H1 (cell line): Measurements from ENCODE around the gene MATK.

ENCODE experiments used
- BCL11A ChIP-seq, 2 experiments: IDR thresholded peaks; one replicate each; pipeline ENCODE4 v1.6.1; 2011; ENCODE audit warnings: low read depth in 2 of 2, low read length in 2 of 2, mild to moderate bottlenecking in 2 of 2
- BRCA1 ChIP-seq: IDR thresholded peaks from 2 replicates; pipeline ENCODE4 v1.6.1; 2012; ENCODE audit warnings: low read depth, low read length, improper control_type of control experiment
- CTCF ChIP-seq, 3 experiments: IDR thresholded peaks; 1 replicate in 2 of 3; 2 replicates in 1 of 3; pipeline versions ENCODE4 v1.5.1 to v1.6.1; 2011; ENCODE audit warnings: low read length in 3 of 3, mild to moderate bottlenecking in 3 of 3, inconsistent platforms in 2 of 3, low read depth in 1 of 3, moderate library complexity in 1 of 3; ENCODE audit not compliant: insufficient read depth in 1 of 3; ENCODE audit errors: control extremely low read depth in 1 of 3
- EGR1 ChIP-seq: IDR thresholded peaks from 2 replicates; pipeline ENCODE4 v1.6.1; 2011; ENCODE audit warnings: low read depth, low read length, borderline replicate concordance
- EP300 ChIP-seq, 2 experiments: IDR thresholded peaks; 1 replicate in 1 of 2; 2 replicates in 1 of 2; pipeline ENCODE4 v1.6.1; 2011 to 2012; ENCODE audit warnings: low read depth in 2 of 2, low read length in 2 of 2, mild to moderate bottlenecking in 2 of 2, borderline replicate concordance in 1 of 2, inconsistent platforms in 1 of 2, moderate library complexity in 1 of 2
- EZH2 ChIP-seq: fragments of 200-600 bp; sonication (generic); IDR thresholded peaks from 2 replicates; pipeline ENCODE4 v1.7.1; 2012; ENCODE audit warnings: low read depth, mild to moderate bottlenecking, moderate library complexity, low read length, inconsistent platforms; ENCODE audit not compliant: severe bottlenecking
- POLR2A ChIP-seq, 2 experiments: IDR thresholded peaks; 1 replicate in 1 of 2; 2 replicates in 1 of 2; pipeline ENCODE4 v1.6.1; 2011; ENCODE audit warnings: low read depth in 2 of 2, low read length in 2 of 2, mild to moderate bottlenecking in 2 of 2; ENCODE audit errors: control extremely low read depth in 1 of 2
- RAD21 ChIP-seq, 2 experiments: IDR thresholded peaks in 1 of 2; conservative IDR thresholded peaks in 1 of 2; 2 replicates each; pipeline ENCODE4 v1.6.1; 2011; ENCODE audit warnings: low read depth in 2 of 2, low read length in 2 of 2, improper control_type of control experiment in 1 of 2, inconsistent platforms in 1 of 2, mild to moderate bottlenecking in 1 of 2, moderate library complexity in 1 of 2
- TAF1 ChIP-seq: IDR thresholded peaks from 2 replicates; pipeline ENCODE4 v1.6.1; 2011; ENCODE audit warnings: mild to moderate bottlenecking, low read depth, low read length
- TEAD4 ChIP-seq: IDR thresholded peaks from 2 replicates; pipeline ENCODE4 v1.6.1; 2012; ENCODE audit warnings: low read depth, low read length, inconsistent platforms, mixed read lengths
- YY1 ChIP-seq: IDR thresholded peaks from 2 replicates; pipeline ENCODE4 v1.6.1; 2011; ENCODE audit warnings: low read depth, mild to moderate bottlenecking, low read length
- ZNF274 ChIP-seq: IDR thresholded peaks from 2 replicates; pipeline ENCODE4 v1.7.0; 2012; ENCODE audit warnings: low read length, borderline replicate concordance; ENCODE audit errors: extremely low read depth

- no peak for TF ChIP-seq ZNF274
- TF ChIP-seq CTCF (IDR thresholded peaks at IDR 0.05; ENCODE audit: control extremely low read depth in 1 of 3, insufficient read depth in 1 of 3, low read depth in 1 of 3, low read length in 3 of 3) = no peak
- TF ChIP-seq TEAD4 = no peak
- no peak for TF ChIP-seq POLR2A (IDR thresholded peaks at IDR 0.05; ENCODE audit: control extremely low read depth in 1 of 2, low read depth in 2 of 2, low read length in 2 of 2)
- no peak for TF ChIP-seq RAD21 (IDR thresholded peaks at IDR 0.05 in 1 of 2, conservative IDR thresholded peaks at IDR 0.05 in 1 of 2; ENCODE audit: low read depth in 2 of 2, low read length in 2 of 2)
- TF ChIP-seq EP300 (IDR thresholded peaks at IDR 0.05; ENCODE audit: borderline replicate concordance in 1 of 2, low read depth in 2 of 2, low read length in 2 of 2) = no peak
- TF ChIP-seq TAF1 = no peak
- TF ChIP-seq EZH2 = no peak
- TF ChIP-seq BRCA1 = no peak
- TF ChIP-seq YY1 = no peak
- TF ChIP-seq EGR1 = no peak
- TF ChIP-seq BCL11A (IDR thresholded peaks at IDR 0.05; ENCODE audit: low read depth in 2 of 2, low read length in 2 of 2) = no peak
Measured at GRCh38 chr19:3738477-3739220, 47.5 kb downstream of the MATK start.
